ENCODE data around the gene ESR2. TPM values are rescaled to one million over a fixed set of nuclear protein-coding genes. Genes with fewer than 3 reads are reported as not detected.

ESR2 gene
- total RNA-seq, 1 experiment from 2014 or later, result 0.47 TPM

DNA sequence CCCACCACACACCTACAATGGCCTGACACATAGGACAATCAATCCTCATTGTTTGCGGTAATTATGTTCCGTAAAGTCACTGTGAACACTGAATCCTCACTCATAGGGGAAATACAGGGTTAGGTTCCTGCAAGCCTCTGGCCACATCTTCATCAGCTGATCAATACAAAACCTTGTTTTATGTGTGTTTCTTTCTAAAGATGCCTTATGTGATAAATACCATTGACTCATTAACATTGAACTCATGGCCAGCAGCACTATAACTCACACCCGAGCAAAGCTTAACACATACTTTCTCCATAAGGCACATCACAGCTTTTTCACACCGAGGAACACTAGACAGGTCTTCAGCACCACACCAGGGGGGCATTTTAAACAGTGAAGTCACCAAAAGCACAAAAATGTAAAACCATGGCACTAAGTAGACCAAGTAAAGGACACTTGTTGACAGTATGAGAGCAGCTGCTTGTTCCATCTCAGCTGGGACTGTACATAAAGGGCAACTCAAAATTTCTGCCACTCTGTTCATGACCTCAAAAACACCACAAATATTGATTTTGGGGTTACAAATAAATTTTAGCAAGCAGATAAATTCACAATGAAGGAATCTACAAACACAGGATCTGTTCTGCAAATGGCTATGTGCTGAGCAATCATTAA, 60.5 kb downstream of the ESR2 start:
- H3K27ac Mint-ChIP-seq (ENCODE audit: low read depth, unreplicated experiment), result no peak overlapping the region
- peaks cover 28% of the 10 kb centered on the region for H3K36me3 Mint-ChIP-seq (ENCODE audit: insufficient read depth, unreplicated experiment)
- intact Hi-C loops (cut with micrococcal nuclease), result loop anchor here (10.0 kb wide), 1 partner anchor 61 kb away; the partner anchor contains the start of gene ESR2
- DNase-seq (ENCODE audit: unreplicated experiment), result no peak
- no TSS peak for BruUV-seq (replicated peaks)
- TF ChIP-seq, protein P1, sequence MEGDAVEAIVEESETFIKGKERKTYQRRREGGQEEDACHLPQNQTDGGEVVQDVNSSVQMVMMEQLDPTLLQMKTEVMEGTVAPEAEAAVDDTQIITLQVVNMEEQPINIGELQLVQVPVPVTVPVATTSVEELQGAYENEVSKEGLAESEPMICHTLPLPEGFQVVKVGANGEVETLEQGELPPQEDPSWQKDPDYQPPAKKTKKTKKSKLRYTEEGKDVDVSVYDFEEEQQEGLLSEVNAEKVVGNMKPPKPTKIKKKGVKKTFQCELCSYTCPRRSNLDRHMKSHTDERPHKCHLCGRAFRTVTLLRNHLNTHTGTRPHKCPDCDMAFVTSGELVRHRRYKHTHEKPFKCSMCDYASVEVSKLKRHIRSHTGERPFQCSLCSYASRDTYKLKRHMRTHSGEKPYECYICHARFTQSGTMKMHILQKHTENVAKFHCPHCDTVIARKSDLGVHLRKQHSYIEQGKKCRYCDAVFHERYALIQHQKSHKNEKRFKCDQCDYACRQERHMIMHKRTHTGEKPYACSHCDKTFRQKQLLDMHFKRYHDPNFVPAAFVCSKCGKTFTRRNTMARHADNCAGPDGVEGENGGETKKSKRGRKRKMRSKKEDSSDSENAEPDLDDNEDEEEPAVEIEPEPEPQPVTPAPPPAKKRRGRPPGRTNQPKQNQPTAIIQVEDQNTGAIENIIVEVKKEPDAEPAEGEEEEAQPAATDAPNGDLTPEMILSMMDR (IDR thresholded peaks at IDR 0.05; ENCODE audit: unreplicated experiment), result no peak
- ChIA-PET POLR2A (interaction anchor here (0.6 to 0.7 kb wide), 2 partner anchors 67 to 76 kb away, joined by 3 read pairs; no protein-coding TSS in a partner anchor), CTCF (no interaction called here)
- H3K27me3 Mint-ChIP-seq (ENCODE audit: insufficient read depth, unreplicated experiment), result no peaks in the 10 kb centered on the region
- no peak overlapping the region for H3K4me3 Mint-ChIP-seq (ENCODE audit: unreplicated experiment)
- no peaks in the 10 kb centered on the region for H3K9me3 Mint-ChIP-seq (ENCODE audit: unreplicated experiment)
- H3K4me1 Mint-ChIP-seq (ENCODE audit: insufficient read depth, unreplicated experiment), result peaks cover 18% of the 10 kb centered on the region

DNA sequence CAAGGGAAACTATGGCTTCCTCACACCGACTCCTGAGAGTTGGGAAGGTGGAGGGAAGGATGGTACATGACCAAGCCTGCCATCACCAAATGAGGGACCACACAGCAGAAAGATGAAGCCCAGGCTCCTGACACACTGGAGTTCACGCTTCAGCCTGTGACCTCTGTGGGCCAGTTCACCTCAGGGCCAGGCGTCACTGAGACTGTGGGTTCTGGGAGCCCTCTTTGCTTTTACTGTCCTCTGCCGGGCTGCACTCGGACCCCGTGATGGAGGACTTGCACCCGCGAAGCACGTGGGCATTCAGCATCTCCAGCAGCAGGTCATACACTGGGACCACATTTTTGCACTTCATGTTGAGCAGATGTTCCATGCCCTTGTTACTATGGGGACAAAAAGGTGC, 61.2 kb downstream of the ESR2 start:
- intact Hi-C loops (cut with micrococcal nuclease), result loop anchor here (10.0 kb wide), 1 partner anchor 62 kb away; the partner anchor contains the start of gene ESR2
- TF ChIP-seq, protein P1 (IDR thresholded peaks at IDR 0.05; ENCODE audit: unreplicated experiment), result no peak
- H3K36me3 Mint-ChIP-seq (ENCODE audit: insufficient read depth, unreplicated experiment), result peaks cover 34% of the 10 kb centered on the region
- no peaks in the 10 kb centered on the region for H3K9me3 Mint-ChIP-seq (ENCODE audit: unreplicated experiment)
- no peak for DNase-seq (ENCODE audit: unreplicated experiment)
- peak overlapping the region; percentile 61 for H3K27ac Mint-ChIP-seq (ENCODE audit: low read depth, unreplicated experiment)
- BruUV-seq (replicated peaks), result no TSS peak
- no peaks in the 10 kb centered on the region for H3K27me3 Mint-ChIP-seq (ENCODE audit: insufficient read depth, unreplicated experiment)
- CTCF ChIA-PET, result no interaction called here
- POLR2A ChIA-PET, result no interaction called here
- peaks cover 18% of the 10 kb centered on the region for H3K4me1 Mint-ChIP-seq (ENCODE audit: insufficient read depth, unreplicated experiment)
- no peak overlapping the region for H3K4me3 Mint-ChIP-seq (ENCODE audit: unreplicated experiment)

DNA sequence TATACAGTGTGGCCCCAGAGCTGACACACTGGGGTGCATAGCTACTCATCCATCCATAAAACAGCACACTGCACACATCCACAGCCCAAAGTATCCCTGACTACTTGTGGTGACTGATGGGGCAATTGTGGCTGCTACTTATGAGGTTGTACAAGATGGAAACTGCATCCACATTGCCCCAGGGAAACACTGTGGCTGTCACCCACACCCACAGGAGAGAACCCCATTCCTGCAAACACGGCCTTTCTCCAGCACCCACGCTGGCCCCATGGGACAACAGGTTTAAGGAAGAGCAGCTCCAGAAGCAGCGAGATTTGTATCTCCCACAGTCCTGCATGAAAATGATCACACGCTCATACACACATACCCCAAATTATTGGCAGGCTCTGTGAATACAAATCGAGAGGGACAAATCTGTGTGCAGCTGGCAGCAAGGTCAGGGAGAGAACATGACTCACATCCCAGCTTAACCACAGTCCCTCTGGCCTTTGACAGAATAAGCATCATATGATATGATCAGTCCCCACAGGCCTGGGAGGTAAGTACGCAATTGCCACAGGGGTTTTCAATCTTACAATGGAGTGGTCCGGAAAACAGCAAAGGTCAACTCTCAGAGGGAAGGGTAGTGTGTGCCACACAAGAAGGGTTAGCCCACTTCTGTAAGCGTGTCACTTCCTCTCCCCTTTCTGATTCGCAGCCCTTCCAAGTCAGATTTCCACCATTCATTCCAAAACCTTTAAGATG, 61.9 kb downstream of the ESR2 start:
- POLR2A ChIA-PET, result no interaction called here
- TF ChIP-seq, protein P1 (IDR thresholded peaks at IDR 0.05; ENCODE audit: unreplicated experiment), result no peak
- peak overlapping the region; percentile 61 for H3K27ac Mint-ChIP-seq (ENCODE audit: low read depth, unreplicated experiment)
- DNase-seq (ENCODE audit: unreplicated experiment), result peak; percentile 69
- peaks cover 38% of the 10 kb centered on the region for H3K36me3 Mint-ChIP-seq (ENCODE audit: insufficient read depth, unreplicated experiment)
- CTCF ChIA-PET, result interaction anchor here (0.7 kb wide), 1 partner anchor 71 kb away, joined by 3 read pairs; no protein-coding TSS in a partner anchor
- BruUV-seq (replicated peaks), result no TSS peak
- intact Hi-C loops (cut with micrococcal nuclease), result loop anchor here (10.0 kb wide), 1 partner anchor 63 kb away; the partner anchor contains the start of gene ESR2
- no peaks in the 10 kb centered on the region for H3K27me3 Mint-ChIP-seq (ENCODE audit: insufficient read depth, unreplicated experiment)
- H3K9me3 Mint-ChIP-seq (ENCODE audit: unreplicated experiment), result no peaks in the 10 kb centered on the region
- no peak overlapping the region for H3K4me3 Mint-ChIP-seq (ENCODE audit: unreplicated experiment)
- peaks cover 18% of the 10 kb centered on the region for H3K4me1 Mint-ChIP-seq (ENCODE audit: insufficient read depth, unreplicated experiment)

DNA sequence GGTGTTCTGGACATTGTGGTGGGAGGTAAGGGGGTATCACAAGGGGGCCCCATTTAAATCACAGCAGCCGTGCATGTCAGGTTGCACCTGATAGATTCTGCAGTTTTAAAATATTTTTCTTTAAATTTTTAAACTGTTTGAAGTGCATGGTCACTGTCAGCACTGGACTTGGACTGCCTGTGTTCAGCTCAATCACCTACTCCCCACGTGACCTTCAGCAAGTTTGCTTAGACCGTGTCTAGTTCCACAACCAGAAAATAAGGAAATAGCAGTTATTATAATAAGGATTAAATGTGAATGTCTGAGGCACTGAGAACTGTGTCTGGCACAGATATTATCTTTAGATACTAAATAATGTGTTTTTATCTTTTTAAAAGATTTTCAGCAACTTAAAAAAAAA, 64.7 kb downstream of the ESR2 start:
- no peaks in the 10 kb centered on the region for H3K27me3 Mint-ChIP-seq (ENCODE audit: insufficient read depth, unreplicated experiment)
- peaks cover 60% of the 10 kb centered on the region for H3K36me3 Mint-ChIP-seq (ENCODE audit: insufficient read depth, unreplicated experiment)
- intact Hi-C loops (cut with micrococcal nuclease), result no loop called here
- no peak for DNase-seq (ENCODE audit: unreplicated experiment)
- no peak overlapping the region for H3K4me3 Mint-ChIP-seq (ENCODE audit: unreplicated experiment)
- H3K9me3 Mint-ChIP-seq (ENCODE audit: unreplicated experiment), result no peaks in the 10 kb centered on the region
- no peak overlapping the region for H3K27ac Mint-ChIP-seq (ENCODE audit: low read depth, unreplicated experiment)
- TF ChIP-seq, protein P1 (IDR thresholded peaks at IDR 0.05; ENCODE audit: unreplicated experiment), result no peak
- peaks cover 12% of the 10 kb centered on the region for H3K4me1 Mint-ChIP-seq (ENCODE audit: insufficient read depth, unreplicated experiment)
- CTCF ChIA-PET, result interaction anchor here (0.6 to 1.3 kb wide), 3 partner anchors 31 to 219 kb away, joined by 3 to 4 read pairs (median 4); no protein-coding TSS in a partner anchor
- POLR2A ChIA-PET, result no interaction called here
- BruUV-seq (replicated peaks), result no TSS peak
